Ishikawa (cell line): ENCODE data around the gene PRKCZ.

Experiments
- CEBPB ChIP-seq: IDR thresholded peaks from 2 replicates; pipeline ENCODE4 v1.6.1; 2012
- CREB1 ChIP-seq: IDR thresholded peaks from 2 replicates; pipeline ENCODE4 v1.6.1; 2012; ENCODE audit warnings: low read depth
- EGR1 ChIP-seq: IDR thresholded peaks from 2 replicates; pipeline ENCODE4 v1.6.1; 2012
- EP300 ChIP-seq: IDR thresholded peaks from 2 replicates; pipeline ENCODE4 v1.6.1; 2012; ENCODE audit warnings: borderline replicate concordance
- FOXM1 ChIP-seq: IDR thresholded peaks from 2 replicates; pipeline ENCODE4 v1.6.1; 2012; ENCODE audit warnings: low read depth, borderline replicate concordance
- NFIC ChIP-seq: IDR thresholded peaks from 2 replicates; pipeline ENCODE4 v1.6.1; 2012
- RAD21 ChIP-seq: IDR thresholded peaks from 2 replicates; pipeline ENCODE4 v1.6.1; 2012; ENCODE audit warnings: low read depth
- TAF1 ChIP-seq: IDR thresholded peaks from 2 replicates; pipeline ENCODE4 v1.6.1; 2012; ENCODE audit warnings: low read depth, mild to moderate bottlenecking
- TCF12 ChIP-seq: IDR thresholded peaks from 2 replicates; pipeline ENCODE4 v1.6.1; 2012; ENCODE audit warnings: low read depth
- TEAD4 ChIP-seq: IDR thresholded peaks from 2 replicates; pipeline ENCODE4 v1.6.1; 2012
- YY1 ChIP-seq: IDR thresholded peaks from 2 replicates; pipeline ENCODE4 v1.6.1; 2012; ENCODE audit warnings: low read depth
- TF ChIP-seq, protein P1 (sequence below): IDR thresholded peaks from 2 replicates; pipeline ENCODE4 v1.6.1; 2012
- TF ChIP-seq, protein P2 (sequence below): IDR thresholded peaks from 2 replicates; pipeline ENCODE4 v1.6.1; 2012; ENCODE audit warnings: low read depth, mild to moderate bottlenecking
- TF ChIP-seq, protein P3 (sequence below): IDR thresholded peaks from 2 replicates; pipeline ENCODE4 v1.6.1; 2012

DNA sequence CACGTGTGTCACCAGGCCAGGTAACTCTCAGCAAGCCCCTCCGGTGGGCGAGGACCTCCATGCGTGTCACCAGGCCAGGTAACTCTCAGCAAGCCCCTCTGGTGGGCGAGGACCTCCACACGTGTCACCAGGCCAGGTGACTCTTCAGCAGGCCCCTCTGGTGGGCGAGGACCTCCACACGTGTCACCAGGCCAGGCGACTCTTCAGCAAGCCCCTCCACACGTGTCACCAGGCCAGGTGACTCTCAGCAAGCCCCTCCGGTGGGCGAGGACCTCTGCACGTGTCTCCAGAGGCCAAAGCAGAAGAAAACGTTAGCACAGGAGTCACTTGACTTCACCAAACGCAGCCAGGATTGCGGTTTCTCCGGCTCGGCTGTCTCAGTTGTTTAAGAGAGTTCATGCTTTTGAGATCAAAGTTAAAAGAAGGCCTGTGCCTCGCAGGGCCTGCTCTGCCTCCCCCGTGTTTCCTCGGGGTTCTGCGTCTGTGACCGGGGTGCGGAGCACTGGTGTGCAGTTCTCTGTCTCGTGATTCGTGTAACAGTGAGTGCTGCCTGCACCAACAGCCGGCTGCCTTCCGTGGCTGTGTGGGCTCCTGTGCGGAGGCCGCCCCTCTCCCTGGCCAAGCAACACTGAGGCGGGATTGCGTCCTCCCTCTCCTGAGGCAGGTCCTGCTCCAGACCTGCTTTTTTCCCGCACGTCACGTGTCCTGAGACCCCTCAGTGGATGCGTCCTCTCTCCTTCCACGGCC is 56.6 kb downstream of the PRKCZ start:
- TF ChIP-seq CREB1 (no peak), TCF12 (no peak), EP300 (no peak), FOXM1 (no peak), CEBPB (no peak), TEAD4 (no peak), TAF1 (no peak), RAD21 (no peak), YY1 (no peak), NFIC (no peak), EGR1 (no peak)
- TF ChIP-seq, protein P1, sequence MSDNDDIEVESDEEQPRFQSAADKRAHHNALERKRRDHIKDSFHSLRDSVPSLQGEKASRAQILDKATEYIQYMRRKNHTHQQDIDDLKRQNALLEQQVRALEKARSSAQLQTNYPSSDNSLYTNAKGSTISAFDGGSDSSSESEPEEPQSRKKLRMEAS, result no peak
- TF ChIP-seq, protein P2, sequence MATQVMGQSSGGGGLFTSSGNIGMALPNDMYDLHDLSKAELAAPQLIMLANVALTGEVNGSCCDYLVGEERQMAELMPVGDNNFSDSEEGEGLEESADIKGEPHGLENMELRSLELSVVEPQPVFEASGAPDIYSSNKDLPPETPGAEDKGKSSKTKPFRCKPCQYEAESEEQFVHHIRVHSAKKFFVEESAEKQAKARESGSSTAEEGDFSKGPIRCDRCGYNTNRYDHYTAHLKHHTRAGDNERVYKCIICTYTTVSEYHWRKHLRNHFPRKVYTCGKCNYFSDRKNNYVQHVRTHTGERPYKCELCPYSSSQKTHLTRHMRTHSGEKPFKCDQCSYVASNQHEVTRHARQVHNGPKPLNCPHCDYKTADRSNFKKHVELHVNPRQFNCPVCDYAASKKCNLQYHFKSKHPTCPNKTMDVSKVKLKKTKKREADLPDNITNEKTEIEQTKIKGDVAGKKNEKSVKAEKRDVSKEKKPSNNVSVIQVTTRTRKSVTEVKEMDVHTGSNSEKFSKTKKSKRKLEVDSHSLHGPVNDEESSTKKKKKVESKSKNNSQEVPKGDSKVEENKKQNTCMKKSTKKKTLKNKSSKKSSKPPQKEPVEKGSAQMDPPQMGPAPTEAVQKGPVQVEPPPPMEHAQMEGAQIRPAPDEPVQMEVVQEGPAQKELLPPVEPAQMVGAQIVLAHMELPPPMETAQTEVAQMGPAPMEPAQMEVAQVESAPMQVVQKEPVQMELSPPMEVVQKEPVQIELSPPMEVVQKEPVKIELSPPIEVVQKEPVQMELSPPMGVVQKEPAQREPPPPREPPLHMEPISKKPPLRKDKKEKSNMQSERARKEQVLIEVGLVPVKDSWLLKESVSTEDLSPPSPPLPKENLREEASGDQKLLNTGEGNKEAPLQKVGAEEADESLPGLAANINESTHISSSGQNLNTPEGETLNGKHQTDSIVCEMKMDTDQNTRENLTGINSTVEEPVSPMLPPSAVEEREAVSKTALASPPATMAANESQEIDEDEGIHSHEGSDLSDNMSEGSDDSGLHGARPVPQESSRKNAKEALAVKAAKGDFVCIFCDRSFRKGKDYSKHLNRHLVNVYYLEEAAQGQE, result no peak
- TF ChIP-seq, protein P3, sequence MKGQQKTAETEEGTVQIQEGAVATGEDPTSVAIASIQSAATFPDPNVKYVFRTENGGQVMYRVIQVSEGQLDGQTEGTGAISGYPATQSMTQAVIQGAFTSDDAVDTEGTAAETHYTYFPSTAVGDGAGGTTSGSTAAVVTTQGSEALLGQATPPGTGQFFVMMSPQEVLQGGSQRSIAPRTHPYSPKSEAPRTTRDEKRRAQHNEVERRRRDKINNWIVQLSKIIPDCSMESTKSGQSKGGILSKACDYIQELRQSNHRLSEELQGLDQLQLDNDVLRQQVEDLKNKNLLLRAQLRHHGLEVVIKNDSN, result no peak
